Ascending aorta (tissue), 2 donors: ENCODE measurements around the gene MB. TPM values are rescaled to one million over a fixed set of nuclear protein-coding genes. Genes with fewer than 3 reads are reported as not detected.

ENCODE experiments used
- DNase-seq, 2 donors: peaks; one replicate each; pipeline ENCODE4 v3.0.0-alpha.2; 2019; ENCODE audit warnings: low spot score in 2 of 2
- H3K27ac ChIP-seq, 2 donors: fragments of 200-600 bp; sonication (generic); one replicate each; pipeline ENCODE4 v1.5.1; 2016 to 2017; ENCODE audit warnings: mild to moderate bottlenecking in 1 of 2
- H3K27me3 ChIP-seq: fragments of 200-600 bp; sonication (generic); one replicate; pipeline ENCODE4 v1.5.1; 2017
- H3K36me3 ChIP-seq, 2 donors: fragments of 200-600 bp; sonication (generic); one replicate each; pipeline ENCODE4 v1.5.1; 2016
- H3K4me1 ChIP-seq, 2 donors: fragments of 200-600 bp; sonication (generic); one replicate each; pipeline ENCODE4 v1.5.1; 2016 to 2017; ENCODE audit warnings: mild to moderate bottlenecking in 1 of 2
- H3K4me3 ChIP-seq, 2 donors: fragments of 200-600 bp; sonication (generic); one replicate each; pipeline ENCODE4 v1.5.1; 2016 to 2017; ENCODE audit warnings: mild to moderate bottlenecking in 1 of 2
- H3K9me3 ChIP-seq, 2 donors: fragments of 200-600 bp; sonication (generic); one replicate each; pipeline ENCODE4 v1.5.1; 2016
- intact Hi-C: fragments of 100-400 bp; cut with DNase I; formaldehyde crosslinking; loops from one replicate; pipeline ENCODE4 v1.15.1; 2023
- total RNA-seq: library from RNA; depleted of rRNA; stranded (reverse); fragments of >200 nt; gene quantifications from one replicate; pipeline ENCODE4 v1.1.0, GENCODE V29; 2016
- TF ChIP-seq, protein P1 (sequence below), 3 experiments: fragments of 200-600 bp in 2 of 3; fragments of 450-650 bp in 1 of 3; sonication (generic) in 2 of 3; IDR thresholded peaks; one replicate each; pipeline ENCODE4 v1.5.1; 2016 to 2019; ENCODE audit warnings: antibody characterized with exemption in 3 of 3, mild to moderate bottlenecking in 1 of 3, moderate library complexity in 1 of 3

MB gene
- total RNA-seq, 1 donor from 2014 or later, result not detected

GRCh38 chr22:35593071-35593890 is 23.8 kb downstream of the MB start:
- Histone ChIP-seq H3K9me3 (no peaks in the 10 kb centered on the region), H3K27ac (no peak overlapping the region)

DNA sequence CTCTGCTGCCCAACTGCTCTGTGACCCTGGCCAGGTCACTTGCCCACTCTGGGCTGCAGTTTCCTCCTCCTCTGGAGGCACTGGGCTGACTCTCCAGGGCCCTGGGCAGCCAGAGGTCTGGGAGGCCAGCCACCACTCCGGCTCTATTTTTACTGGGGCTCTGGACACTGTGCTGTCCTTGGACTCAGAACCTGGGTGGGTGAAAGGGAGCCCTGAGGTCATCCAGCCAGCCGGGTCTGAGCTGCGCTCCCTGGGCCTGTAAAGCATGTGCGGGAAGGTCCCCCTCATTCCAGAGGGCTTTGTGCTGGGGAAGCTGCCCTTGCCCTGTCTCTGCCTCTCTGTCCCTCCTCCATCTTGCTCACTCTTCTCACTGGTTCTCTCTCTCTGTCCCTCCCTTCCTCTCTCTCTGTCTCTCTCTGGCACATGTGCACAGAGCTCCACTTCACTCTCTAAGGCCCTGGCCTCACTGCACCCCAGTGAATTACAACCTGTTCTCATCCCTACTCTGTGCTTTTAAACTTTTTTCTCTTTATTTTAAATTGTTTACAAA is 24.6 kb downstream of the MB start:
- intact Hi-C loops, result no loop called here
- no peaks in the 10 kb centered on the region for H3K27me3 ChIP-seq
- H3K4me1 ChIP-seq, result no peaks in the 10 kb centered on the region
- H3K9me3 ChIP-seq, result no peaks in the 10 kb centered on the region
- no peak overlapping the region for H3K27ac ChIP-seq
- no peaks in the 10 kb centered on the region for H3K36me3 ChIP-seq
- no peak overlapping the region for H3K4me3 ChIP-seq
- TF ChIP-seq, protein P1, sequence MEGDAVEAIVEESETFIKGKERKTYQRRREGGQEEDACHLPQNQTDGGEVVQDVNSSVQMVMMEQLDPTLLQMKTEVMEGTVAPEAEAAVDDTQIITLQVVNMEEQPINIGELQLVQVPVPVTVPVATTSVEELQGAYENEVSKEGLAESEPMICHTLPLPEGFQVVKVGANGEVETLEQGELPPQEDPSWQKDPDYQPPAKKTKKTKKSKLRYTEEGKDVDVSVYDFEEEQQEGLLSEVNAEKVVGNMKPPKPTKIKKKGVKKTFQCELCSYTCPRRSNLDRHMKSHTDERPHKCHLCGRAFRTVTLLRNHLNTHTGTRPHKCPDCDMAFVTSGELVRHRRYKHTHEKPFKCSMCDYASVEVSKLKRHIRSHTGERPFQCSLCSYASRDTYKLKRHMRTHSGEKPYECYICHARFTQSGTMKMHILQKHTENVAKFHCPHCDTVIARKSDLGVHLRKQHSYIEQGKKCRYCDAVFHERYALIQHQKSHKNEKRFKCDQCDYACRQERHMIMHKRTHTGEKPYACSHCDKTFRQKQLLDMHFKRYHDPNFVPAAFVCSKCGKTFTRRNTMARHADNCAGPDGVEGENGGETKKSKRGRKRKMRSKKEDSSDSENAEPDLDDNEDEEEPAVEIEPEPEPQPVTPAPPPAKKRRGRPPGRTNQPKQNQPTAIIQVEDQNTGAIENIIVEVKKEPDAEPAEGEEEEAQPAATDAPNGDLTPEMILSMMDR (IDR thresholded peaks at IDR 0.05), result no peak
- DNase-seq, result no peak

More at GRCh38 chr22:35593071-35593890, 23.8 kb downstream of the MB start:
- H3K4me1 ChIP-seq, result no peaks in the 10 kb centered on the region
- DNase-seq, result no peak
- H3K36me3 ChIP-seq, result no peaks in the 10 kb centered on the region
- no peak overlapping the region for H3K4me3 ChIP-seq
- intact Hi-C loops, result no loop called here
- H3K27me3 ChIP-seq, result no peaks in the 10 kb centered on the region
- TF ChIP-seq, protein P1 (IDR thresholded peaks at IDR 0.05), result no peak

- no peak for DNase-seq
- Histone ChIP-seq H3K4me1 (no peaks in the 10 kb centered on the region), H3K27me3 (no peaks in the 10 kb centered on the region), H3K36me3 (no peaks in the 10 kb centered on the region), H3K9me3 (no peaks in the 10 kb centered on the region), H3K27ac (no peak overlapping the region), H3K4me3 (no peak overlapping the region)
- intact Hi-C loops, result no loop called here
- TF ChIP-seq, protein P1 (IDR thresholded peaks at IDR 0.05), result no peak
Observed at GRCh38 chr22:35591714-35592417, 25.3 kb downstream of the MB start.

DNA sequence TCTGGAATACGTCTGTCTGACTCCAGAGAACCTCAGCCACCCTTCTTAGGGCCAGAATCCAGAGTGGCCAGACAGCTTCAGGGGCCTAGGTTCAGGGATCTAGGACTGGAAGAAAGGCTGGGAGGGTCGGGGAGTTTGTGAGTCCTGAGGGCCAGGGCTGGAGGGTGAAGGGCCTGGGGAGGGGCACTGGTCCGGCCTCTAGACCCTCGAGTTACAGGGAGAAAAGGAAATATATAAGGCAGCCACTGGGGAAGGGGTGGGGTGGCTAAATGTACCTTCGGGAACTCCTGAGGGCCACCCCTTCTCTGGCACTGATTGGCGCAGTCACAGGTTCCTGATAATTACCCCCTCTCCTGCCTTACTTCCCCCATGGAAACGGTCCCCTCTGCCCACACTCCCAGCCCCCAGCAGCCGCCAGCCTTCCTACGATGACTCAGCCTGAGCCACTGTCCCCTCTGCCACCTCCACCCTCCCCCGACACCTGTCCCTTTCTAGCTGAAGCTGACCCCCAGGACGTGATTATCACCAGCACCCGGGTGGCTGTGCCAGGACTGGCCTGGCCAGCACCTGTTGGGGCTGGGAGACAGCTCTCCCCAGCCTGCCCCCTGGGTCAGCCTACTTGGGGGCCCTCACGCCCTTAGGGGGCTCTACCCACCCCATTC is 26.4 kb downstream of the MB start:
- no peak overlapping the region for H3K4me3 ChIP-seq
- no peak overlapping the region for H3K27ac ChIP-seq
- no peaks in the 10 kb centered on the region for H3K9me3 ChIP-seq
- no peaks in the 10 kb centered on the region for H3K27me3 ChIP-seq
- no peaks in the 10 kb centered on the region for H3K36me3 ChIP-seq
- DNase-seq, result no peak
- H3K4me1 ChIP-seq, result no peaks in the 10 kb centered on the region
- intact Hi-C loops, result no loop called here
- TF ChIP-seq, protein P1 (IDR thresholded peaks at IDR 0.05), result no peak

DNA sequence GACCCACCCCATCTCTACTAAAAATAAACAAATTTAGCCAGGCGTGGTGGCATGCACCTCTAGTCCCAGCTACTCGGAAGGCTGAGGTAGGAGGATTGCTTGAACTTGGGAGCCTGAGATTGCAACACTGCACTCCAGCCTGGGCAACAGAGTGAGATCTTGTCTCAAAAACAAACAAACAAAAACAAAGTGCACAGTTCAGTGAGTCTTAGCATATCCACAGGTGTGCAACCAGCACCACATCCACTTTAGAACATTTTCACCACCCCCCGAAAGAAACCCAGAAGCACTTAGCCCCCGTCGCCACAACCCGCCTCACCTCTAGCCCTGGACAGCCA is 27.4 kb downstream of the MB start:
- no peak for DNase-seq
- Histone ChIP-seq H3K4me3 (no peak overlapping the region), H3K4me1 (no peaks in the 10 kb centered on the region), H3K36me3 (no peaks in the 10 kb centered on the region), H3K27ac (no peak overlapping the region), H3K9me3 (no peaks in the 10 kb centered on the region), H3K27me3 (no peaks in the 10 kb centered on the region)
- intact Hi-C loops, result no loop called here
- TF ChIP-seq, protein P1 (IDR thresholded peaks at IDR 0.05), result no peak
